ENCODE data around the gene ZNF136.

Gene ZNF136

DNA sequence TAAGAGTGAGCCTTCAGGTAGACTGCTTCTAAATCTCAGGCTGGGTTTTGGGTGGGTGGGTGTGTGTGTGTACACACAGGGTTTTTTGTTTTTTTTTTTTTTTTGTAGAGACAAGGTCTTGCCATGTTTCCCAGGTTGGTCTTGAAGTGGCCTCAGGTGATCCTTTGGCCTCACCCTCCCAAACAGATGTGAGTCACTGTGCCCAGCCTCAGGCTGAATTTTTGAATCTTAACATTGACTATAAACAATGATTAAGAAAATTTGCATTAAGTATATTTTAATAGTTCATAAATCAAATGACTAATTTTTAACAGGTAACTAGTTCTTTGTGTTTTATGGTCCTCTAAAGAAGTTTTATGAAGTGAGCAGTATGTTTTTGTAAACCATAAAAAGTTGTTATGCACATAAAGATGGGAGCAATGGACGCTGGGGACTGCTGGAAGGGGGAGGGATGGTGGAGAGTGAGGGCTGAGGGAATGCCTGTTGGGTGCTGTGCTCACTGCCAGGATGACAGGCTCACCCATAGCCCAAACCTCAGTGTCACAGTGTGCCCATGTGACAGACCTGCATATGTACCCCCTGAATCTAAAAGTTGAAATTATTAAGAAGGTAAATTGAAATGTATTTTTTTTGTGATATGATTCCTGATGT lies 60.2 kb downstream of the ZNF136 start:
- Mint-ChIP-seq H3K9me3 (peaks cover 16% of the 10 kb centered on the region), H3K27ac (no peak overlapping the region), H3K4me3 (no peak overlapping the region), H3K4me1 (ENCODE audit: low read depth) (no peaks in the 10 kb centered on the region), H3K36me3 (ENCODE audit: low read depth) (peaks cover 46% of the 10 kb centered on the region), H3K27me3 (no peaks in the 10 kb centered on the region)
- no peak for DNase-seq

DNA sequence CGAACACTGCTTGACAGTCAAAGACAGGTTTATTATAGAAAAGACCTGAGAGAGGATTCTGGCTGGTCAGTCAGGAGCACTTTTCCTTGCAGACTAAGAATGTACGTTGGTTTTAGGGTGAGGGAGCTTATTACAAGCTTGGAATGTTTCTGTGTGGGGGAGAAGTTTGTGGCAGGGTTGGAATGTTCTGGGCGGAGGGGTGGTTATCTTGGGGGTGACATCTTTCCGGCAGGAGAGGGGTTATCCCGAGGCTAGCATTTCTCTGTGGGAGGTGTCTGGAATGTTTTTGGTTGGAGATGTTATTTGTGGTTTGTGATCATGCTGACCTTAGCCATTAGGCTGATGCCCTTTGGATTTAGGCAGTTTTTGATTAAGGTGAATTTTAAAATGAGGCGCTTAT lies 61.8 kb downstream of the ZNF136 start:
- Mint-ChIP-seq H3K27me3 (no peaks in the 10 kb centered on the region), H3K4me1 (ENCODE audit: low read depth) (no peaks in the 10 kb centered on the region), H3K36me3 (ENCODE audit: low read depth) (peaks cover 44% of the 10 kb centered on the region), H3K27ac (no peak overlapping the region), H3K4me3 (no peak overlapping the region), H3K9me3 (peaks cover 9% of the 10 kb centered on the region)
- DNase-seq, result no peak

DNA sequence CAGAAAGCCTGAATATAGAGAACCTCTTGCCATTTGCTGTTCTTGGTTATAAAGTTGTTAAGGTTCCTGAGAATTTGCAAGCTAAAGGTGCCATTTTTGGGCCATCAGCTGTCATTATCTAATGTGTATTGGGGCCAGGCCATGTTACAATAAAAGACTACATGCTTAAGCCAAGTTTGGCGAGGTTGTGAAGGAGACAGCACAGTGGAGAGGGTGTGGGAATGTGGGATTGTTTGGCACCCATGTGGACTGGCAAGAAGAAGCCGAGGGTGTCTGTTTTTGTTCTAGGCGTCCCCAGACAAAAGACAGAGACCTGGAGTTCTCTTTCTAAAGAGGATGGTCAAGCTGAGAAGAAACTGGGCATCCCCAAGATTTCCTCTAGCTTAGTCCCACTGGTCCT lies 67.1 kb downstream of the ZNF136 start:
- Mint-ChIP-seq H3K4me1 (ENCODE audit: low read depth) (no peaks in the 10 kb centered on the region), H3K27ac (no peak overlapping the region), H3K4me3 (no peak overlapping the region), H3K9me3 (peaks cover 15% of the 10 kb centered on the region), H3K36me3 (ENCODE audit: low read depth) (peaks cover 70% of the 10 kb centered on the region), H3K27me3 (no peaks in the 10 kb centered on the region)
- no peak for DNase-seq

DNA sequence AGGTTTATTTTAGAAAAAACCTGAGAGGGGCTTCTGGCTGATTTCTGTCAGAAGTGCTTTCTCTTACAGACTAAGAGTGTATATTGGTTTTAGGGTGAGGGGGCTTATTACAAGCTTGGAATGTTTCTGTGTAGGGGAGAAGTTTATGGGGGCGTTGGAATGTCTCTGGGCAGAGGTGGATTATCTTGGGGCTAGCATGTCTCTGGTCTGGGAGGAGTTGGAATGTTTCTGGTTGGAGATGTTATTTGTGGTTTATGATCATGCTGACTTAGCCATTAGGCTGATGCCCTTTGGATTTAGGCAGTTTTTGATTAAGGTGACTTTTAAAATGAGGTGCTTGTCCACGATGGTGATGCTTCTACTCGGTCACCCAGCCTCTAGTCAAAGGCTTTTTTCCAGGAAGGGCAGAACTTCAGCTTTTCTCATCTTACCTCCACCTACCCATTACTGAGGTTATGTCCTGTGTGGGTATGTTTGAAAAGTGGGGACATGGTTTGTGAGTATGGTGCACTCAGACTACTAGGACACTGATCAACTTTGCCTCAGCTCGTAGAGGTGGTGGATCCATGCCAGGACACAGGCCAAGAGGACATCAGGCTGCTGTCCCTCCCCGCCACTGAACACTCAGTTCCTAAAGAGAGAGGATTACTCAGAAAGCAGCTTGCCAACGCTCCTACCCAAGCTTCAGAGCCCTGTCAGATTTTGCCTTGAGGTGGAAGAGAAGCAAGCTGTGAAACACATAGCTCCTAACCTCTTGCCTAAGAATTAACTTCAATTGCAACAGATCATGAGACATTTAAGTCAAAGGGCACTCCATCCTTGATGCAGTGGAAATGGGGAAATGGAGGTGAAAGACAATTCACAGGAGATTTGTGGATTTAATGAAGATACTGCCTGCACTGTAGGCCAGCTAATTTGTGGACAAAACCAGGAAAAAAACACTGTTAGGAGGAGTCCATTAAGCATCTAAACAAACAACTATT lies 68.1 kb downstream of the ZNF136 start:
- Mint-ChIP-seq H3K4me1 (ENCODE audit: low read depth) (no peaks in the 10 kb centered on the region), H3K9me3 (peaks cover 20% of the 10 kb centered on the region), H3K27me3 (no peaks in the 10 kb centered on the region), H3K36me3 (ENCODE audit: low read depth) (peaks cover 74% of the 10 kb centered on the region), H3K27ac (no peak overlapping the region), H3K4me3 (no peak overlapping the region)
- DNase-seq, result no peak

DNA sequence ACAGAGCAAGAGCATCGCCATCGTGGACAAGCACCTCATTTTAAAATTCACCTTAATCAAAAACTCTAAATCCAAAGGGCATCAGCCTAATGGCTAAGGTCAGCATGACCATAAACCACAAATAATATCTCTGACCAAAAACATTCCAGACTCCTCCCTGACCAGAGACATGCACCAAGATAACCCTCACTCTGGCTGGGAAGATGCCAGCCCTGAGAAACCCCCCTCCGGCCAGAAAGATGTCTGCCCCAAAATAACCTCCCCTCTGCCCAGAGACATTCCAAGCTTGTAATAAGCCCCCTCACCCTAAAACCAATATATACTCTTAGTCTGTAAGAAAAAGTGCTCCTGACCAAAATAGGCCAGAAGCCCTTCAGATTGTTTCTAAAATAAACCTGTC lies 70.1 kb downstream of the ZNF136 start:
- DNase-seq, result no peak
- Mint-ChIP-seq H3K4me1 (ENCODE audit: low read depth) (no peaks in the 10 kb centered on the region), H3K9me3 (peaks cover 22% of the 10 kb centered on the region), H3K4me3 (no peak overlapping the region), H3K27me3 (no peaks in the 10 kb centered on the region), H3K36me3 (ENCODE audit: low read depth) (peaks cover 81% of the 10 kb centered on the region), H3K27ac (no peak overlapping the region)

DNA sequence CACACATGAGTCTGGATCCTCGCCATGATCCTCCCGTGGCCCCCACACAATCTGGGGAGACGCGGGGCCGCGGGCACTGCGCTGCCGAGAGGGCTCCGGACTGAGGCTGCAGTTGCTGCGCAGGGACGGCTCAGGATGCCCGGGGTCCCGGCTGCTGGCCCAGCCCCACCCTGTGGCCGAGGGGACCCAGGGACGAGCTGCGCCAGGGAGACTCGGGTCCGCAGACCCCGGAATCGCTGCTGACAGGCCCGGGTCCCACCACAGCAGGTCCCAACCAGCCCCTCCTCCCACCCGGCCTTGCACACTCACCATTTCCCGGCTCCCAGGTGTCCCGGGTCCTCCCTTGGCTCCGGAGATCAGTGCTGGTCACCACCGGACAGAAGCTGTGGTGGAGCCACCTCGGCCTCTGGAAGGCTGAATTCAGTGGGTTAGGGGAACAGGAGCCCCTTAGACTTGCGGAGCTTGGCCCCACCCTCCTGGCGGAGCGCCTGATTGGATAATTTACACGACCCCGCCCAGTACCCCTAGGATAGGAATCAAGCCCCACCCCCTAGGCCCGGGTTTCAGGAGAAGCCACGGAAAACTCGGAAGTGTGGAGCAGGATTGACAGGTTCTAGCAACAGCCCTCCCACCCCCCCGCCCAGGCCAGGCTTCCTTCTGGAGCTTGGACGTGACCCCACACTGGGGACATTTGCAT lies 74.4 kb downstream of the ZNF136 start:
- Mint-ChIP-seq H3K9me3 (peaks cover 31% of the 10 kb centered on the region), H3K4me1 (ENCODE audit: low read depth) (no peaks in the 10 kb centered on the region), H3K36me3 (ENCODE audit: low read depth) (peaks cover 73% of the 10 kb centered on the region), H3K27ac (no peak overlapping the region), H3K4me3 (no peak overlapping the region), H3K27me3 (no peaks in the 10 kb centered on the region)
- no peak for DNase-seq

All from activated T-cell treated with anti-CD3 and anti-CD28 coated beads, Interleukin-2, amount 50 U/mL, for 24 hours (primary cell).